Right lobe of liver (tissue), 4 donors: Measurements from ENCODE around the gene CAMSAP2.

Experiments used
- POLR2A ChIP-seq: fragments of 450-650 bp; IDR thresholded peaks from one replicate; pipeline ENCODE4 v1.6.1; 2017; ENCODE audit warnings: antibody characterized with exemption, mild to moderate bottlenecking
- TF ChIP-seq, protein P1 (sequence below), 4 donors: fragments of 200-600 bp in 3 of 4; fragments of 450-650 bp in 1 of 4; IDR thresholded peaks; one replicate each; pipeline versions ENCODE4 v1.5.1 to v1.8.0; 2016 to 2022; ENCODE audit warnings: antibody characterized with exemption in 4 of 4, mild to moderate bottlenecking in 2 of 4
- donor health status: DM: no; HTN: no; CAD: no.
- donor health status: DM: no; HTN: no; CAD: no.
- donor health status: DM: no; HTN: yes; CAD: no.

DNA sequence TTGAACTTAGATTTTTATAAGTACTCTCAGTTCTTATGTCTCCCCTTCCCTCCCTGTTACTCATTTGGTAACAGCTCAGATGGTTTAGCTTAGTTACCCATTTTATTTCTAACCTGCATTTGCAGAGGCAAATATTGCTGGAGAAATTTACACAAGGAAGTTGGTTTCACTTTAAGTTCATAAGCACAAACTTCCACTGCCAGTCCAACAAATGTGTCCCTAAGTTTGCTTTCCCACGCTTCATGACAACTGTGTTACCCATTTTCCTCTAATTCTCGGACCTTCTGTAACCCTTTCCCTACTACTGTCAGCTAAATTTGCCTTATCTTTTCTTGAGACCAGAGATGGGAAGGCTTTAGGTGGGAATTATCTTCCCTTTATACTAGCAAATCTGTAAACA is 70.2 kb downstream of the CAMSAP2 start:
- TF ChIP-seq POLR2A, result no peak
- TF ChIP-seq, protein P1, sequence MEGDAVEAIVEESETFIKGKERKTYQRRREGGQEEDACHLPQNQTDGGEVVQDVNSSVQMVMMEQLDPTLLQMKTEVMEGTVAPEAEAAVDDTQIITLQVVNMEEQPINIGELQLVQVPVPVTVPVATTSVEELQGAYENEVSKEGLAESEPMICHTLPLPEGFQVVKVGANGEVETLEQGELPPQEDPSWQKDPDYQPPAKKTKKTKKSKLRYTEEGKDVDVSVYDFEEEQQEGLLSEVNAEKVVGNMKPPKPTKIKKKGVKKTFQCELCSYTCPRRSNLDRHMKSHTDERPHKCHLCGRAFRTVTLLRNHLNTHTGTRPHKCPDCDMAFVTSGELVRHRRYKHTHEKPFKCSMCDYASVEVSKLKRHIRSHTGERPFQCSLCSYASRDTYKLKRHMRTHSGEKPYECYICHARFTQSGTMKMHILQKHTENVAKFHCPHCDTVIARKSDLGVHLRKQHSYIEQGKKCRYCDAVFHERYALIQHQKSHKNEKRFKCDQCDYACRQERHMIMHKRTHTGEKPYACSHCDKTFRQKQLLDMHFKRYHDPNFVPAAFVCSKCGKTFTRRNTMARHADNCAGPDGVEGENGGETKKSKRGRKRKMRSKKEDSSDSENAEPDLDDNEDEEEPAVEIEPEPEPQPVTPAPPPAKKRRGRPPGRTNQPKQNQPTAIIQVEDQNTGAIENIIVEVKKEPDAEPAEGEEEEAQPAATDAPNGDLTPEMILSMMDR (IDR thresholded peaks at IDR 0.05), result no peak
